Suprapubic skin (tissue), 4 donors: ENCODE measurements around the gene STRA6. TPM values are rescaled to one million over a fixed set of nuclear protein-coding genes. Genes with fewer than 3 reads are reported as not detected.

Experiments
- DNase-seq, 2 donors: peaks; one replicate each; pipeline ENCODE4 v3.0.0-alpha.2; 2019; ENCODE audit warnings: low spot score in 2 of 2
- H3K27ac ChIP-seq: fragments of 200-600 bp; sonication (generic); one replicate; pipeline ENCODE4 v1.5.1; 2019
- H3K27me3 ChIP-seq: fragments of 200-600 bp; sonication (generic); one replicate; pipeline ENCODE4 v1.5.1; 2019
- H3K36me3 ChIP-seq: fragments of 200-600 bp; sonication (generic); one replicate; pipeline ENCODE4 v1.5.1; 2019
- H3K4me1 ChIP-seq: fragments of 200-600 bp; sonication (generic); one replicate; pipeline ENCODE4 v1.5.1; 2019
- H3K4me3 ChIP-seq: fragments of 200-600 bp; sonication (generic); one replicate; pipeline ENCODE4 v1.5.1; 2019; ENCODE audit warnings: mild to moderate bottlenecking
- H3K9me3 ChIP-seq: fragments of 200-600 bp; sonication (generic); one replicate; pipeline ENCODE4 v1.5.1; 2019
- EP300 ChIP-seq: sonication (generic); formaldehyde crosslinking; IDR thresholded peaks from one replicate; pipeline ENCODE4 v1.6.1; 2017; ENCODE audit warnings: antibody characterized with exemption
- POLR2A ChIP-seq, 2 donors: fragments of 450-650 bp; IDR thresholded peaks; one replicate each; pipeline ENCODE4 v1.6.1; 2017; ENCODE audit warnings: antibody characterized with exemption in 2 of 2, mild to moderate bottlenecking in 2 of 2, moderate library complexity in 2 of 2
- POLR2AphosphoS5 ChIP-seq, 3 donors: sonication (generic); formaldehyde crosslinking; IDR thresholded peaks; one replicate each; pipeline ENCODE4 v1.6.1; 2017; ENCODE audit warnings: antibody characterized with exemption in 3 of 3
- WGBS: methylation state at CpG from one replicate; pipeline ENCODE4 v1.1.5; 2018; 5-methylcytosine and 5-hydroxymethylcytosine counted together
- total RNA-seq, 4 donors: library from RNA; depleted of rRNA; stranded (reverse); fragments of >200 nt; gene quantifications; one replicate each; pipeline ENCODE4 v1.1.0, GENCODE V29; 2016
- TF ChIP-seq, protein P1 (sequence below), 2 donors: fragments of 200-600 bp in 1 of 2; fragments of 450-650 bp in 1 of 2; sonication (generic) in 1 of 2; IDR thresholded peaks; one replicate each; pipeline ENCODE4 v1.5.1; 2016 to 2019; ENCODE audit warnings: antibody characterized with exemption in 2 of 2, mild to moderate bottlenecking in 1 of 2, moderate library complexity in 1 of 2

STRA6 gene
- total RNA-seq, 4 donors from 2014 or later = 0.26 to 0.39 TPM; not detected in 2

DNA sequence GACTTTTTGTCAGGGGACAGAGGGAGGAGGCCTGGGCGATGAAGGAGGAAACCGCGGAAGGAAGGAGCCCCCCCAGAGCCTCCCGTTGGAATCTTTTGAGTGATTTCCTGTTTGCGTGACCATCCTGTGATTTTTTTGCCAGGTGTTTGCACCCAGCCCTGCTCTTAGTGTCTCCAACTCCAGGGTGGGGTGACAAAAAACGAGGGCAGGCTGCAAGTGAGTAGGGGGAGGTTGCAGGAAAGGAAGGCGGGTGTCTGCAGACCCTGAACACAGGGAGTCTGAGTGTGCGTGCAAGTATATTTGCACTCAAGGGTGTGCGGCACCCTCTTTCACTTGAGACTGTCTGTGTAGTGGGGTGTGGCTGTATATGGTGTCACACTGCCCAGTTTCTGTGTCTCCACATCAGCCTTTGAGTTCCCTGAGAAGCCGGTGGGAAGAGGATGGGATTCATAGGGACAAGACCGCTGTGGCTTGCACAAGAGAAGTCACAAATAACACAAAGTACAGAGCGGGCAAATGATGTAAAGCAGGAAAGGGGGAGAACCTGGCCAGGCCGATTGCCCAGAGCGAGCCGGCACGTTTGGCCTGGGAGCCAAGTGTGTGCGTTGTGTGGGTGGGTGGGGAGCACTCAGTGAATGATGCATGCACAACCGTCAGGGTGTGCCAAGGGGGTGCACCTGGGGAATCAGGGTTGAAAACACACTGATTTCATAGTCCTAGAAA, 65.6 kb downstream of the STRA6 start:
- no peaks in the 10 kb centered on the region for H3K9me3 ChIP-seq
- H3K27ac ChIP-seq = peak overlapping the region; percentile 45
- peak overlapping the region; percentile 51 for H3K4me3 ChIP-seq
- WGBS = 8% methylated on average over 18 of the region's 18 CpGs
- H3K27me3 ChIP-seq = peaks cover 81% of the 10 kb centered on the region
- DNase-seq = no peak
- peaks cover 26% of the 10 kb centered on the region for H3K4me1 ChIP-seq
- H3K36me3 ChIP-seq = no peaks in the 10 kb centered on the region
- TF ChIP-seq EP300 = no peak

DNA sequence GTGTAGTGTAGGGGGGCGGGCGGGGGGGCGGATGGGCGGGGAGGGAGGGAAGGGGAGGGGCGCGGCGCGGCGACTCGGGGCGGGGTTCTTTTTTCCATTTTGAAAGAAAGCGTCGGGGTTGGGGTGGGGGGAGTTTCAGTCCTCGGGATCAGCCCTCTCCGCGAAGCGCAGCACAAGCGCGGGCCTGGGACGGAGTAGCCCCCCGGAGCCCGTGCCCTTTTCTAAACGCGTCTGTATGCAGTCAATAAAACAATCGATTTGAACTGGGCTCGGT, 66.1 kb downstream of the STRA6 start:
- Histone ChIP-seq H3K36me3 (no peaks in the 10 kb centered on the region), H3K4me3 (peak overlapping the region; percentile 51), H3K9me3 (no peaks in the 10 kb centered on the region), H3K27ac (peak overlapping the region; percentile 45), H3K4me1 (peaks cover 26% of the 10 kb centered on the region), H3K27me3 (peaks cover 86% of the 10 kb centered on the region)
- DNase-seq = no peak
- TF ChIP-seq POLR2AphosphoS5 (IDR thresholded peaks at IDR 0.05) (no peak), POLR2A (IDR thresholded peaks at IDR 0.05) (no peak), EP300 (no peak)
- TF ChIP-seq, protein P1, sequence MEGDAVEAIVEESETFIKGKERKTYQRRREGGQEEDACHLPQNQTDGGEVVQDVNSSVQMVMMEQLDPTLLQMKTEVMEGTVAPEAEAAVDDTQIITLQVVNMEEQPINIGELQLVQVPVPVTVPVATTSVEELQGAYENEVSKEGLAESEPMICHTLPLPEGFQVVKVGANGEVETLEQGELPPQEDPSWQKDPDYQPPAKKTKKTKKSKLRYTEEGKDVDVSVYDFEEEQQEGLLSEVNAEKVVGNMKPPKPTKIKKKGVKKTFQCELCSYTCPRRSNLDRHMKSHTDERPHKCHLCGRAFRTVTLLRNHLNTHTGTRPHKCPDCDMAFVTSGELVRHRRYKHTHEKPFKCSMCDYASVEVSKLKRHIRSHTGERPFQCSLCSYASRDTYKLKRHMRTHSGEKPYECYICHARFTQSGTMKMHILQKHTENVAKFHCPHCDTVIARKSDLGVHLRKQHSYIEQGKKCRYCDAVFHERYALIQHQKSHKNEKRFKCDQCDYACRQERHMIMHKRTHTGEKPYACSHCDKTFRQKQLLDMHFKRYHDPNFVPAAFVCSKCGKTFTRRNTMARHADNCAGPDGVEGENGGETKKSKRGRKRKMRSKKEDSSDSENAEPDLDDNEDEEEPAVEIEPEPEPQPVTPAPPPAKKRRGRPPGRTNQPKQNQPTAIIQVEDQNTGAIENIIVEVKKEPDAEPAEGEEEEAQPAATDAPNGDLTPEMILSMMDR (IDR thresholded peaks at IDR 0.05) = no peak
- 3% methylated on average over 19 of the region's 26 CpGs for WGBS

- H3K27ac ChIP-seq = no peak overlapping the region
- H3K36me3 ChIP-seq = no peaks in the 10 kb centered on the region
These were observed 67.5 kb downstream of the STRA6 start for GRCh38 chr15:74135041-74135565.

GRCh38 chr15:74134387-74135027, 68.1 kb downstream of the STRA6 start:
- 71% methylated on average over 28 of the region's 53 CpGs for WGBS
- no peaks in the 10 kb centered on the region for H3K9me3 ChIP-seq
- no peaks in the 10 kb centered on the region for H3K36me3 ChIP-seq
- TF ChIP-seq, protein P1 (IDR thresholded peaks at IDR 0.05) = peak in 1 of 2 donors; percentile 23
- TF ChIP-seq EP300 = no peak
- DNase-seq = peak in 1 of 2 donors; percentile 67
- H3K27ac ChIP-seq = no peak overlapping the region
- H3K27me3 ChIP-seq = peaks cover 96% of the 10 kb centered on the region
- H3K4me3 ChIP-seq = no peak overlapping the region
- H3K4me1 ChIP-seq = peaks cover 40% of the 10 kb centered on the region

More at GRCh38 chr15:74135041-74135565, 67.5 kb downstream of the STRA6 start:
- TF ChIP-seq POLR2AphosphoS5 (IDR thresholded peaks at IDR 0.05) (no peak), POLR2A (IDR thresholded peaks at IDR 0.05) (no peak), EP300 (no peak)
- TF ChIP-seq, protein P1 (IDR thresholded peaks at IDR 0.05) = no peak
- Histone ChIP-seq H3K4me3 (no peak overlapping the region), H3K4me1 (peaks cover 34% of the 10 kb centered on the region), H3K27me3 (peaks cover 91% of the 10 kb centered on the region), H3K9me3 (no peaks in the 10 kb centered on the region)
- no peak for DNase-seq
- 36% methylated on average over 27 of the region's 27 CpGs for WGBS

DNA sequence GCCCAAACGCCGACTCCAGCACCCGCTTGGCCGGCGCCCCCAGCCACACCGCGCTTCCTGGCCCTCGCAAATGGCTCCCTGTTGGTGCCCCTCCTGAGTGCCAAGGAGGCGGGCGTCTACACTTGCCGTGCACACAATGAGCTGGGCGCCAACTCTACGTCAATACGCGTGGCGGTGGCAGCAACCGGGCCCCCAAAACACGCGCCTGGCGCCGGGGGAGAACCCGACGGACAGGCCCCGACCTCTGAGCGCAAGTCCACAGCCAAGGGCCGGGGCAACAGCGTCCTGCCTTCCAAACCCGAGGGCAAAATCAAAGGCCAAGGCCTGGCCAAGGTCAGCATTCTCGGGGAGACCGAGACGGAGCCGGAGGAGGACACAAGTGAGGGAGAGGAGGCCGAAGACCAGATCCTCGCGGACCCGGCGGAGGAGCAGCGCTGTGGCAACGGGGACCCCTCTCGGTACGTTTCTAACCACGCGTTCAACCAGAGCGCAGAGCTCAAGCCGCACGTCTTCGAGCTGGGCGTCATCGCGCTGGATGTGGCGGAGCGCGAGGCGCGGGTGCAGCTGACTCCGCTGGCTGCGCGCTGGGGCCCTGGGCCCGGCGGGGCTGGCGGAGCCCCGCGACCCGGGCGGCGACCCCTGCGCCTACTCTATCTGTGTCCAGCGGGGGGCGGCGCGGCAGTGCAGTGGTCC, 68.7 kb downstream of the STRA6 start:
- DNase-seq = no peak
- Histone ChIP-seq H3K4me1 (peaks cover 47% of the 10 kb centered on the region), H3K27ac (no peak overlapping the region), H3K27me3 (peaks cover 98% of the 10 kb centered on the region), H3K4me3 (no peak overlapping the region), H3K36me3 (no peaks in the 10 kb centered on the region), H3K9me3 (no peaks in the 10 kb centered on the region)
- WGBS = 44% methylated on average over 17 of the region's 71 CpGs
- TF ChIP-seq EP300 = no peak
- TF ChIP-seq POLR2A (IDR thresholded peaks at IDR 0.05) = no peak
- TF ChIP-seq POLR2AphosphoS5 (IDR thresholded peaks at IDR 0.05) = no peak
- TF ChIP-seq, protein P1 (IDR thresholded peaks at IDR 0.05) = no peak
